ENCODE data around the gene AXIN1. TPM values are rescaled to one million over a fixed set of nuclear protein-coding genes. Genes with fewer than 3 reads are reported as not detected.
"Not testable (repeated sequence)": the region's sequence is repeated elsewhere in the genome, so short reads cannot be mapped to it uniquely, and the experiment has no call there.

Gene AXIN1, protein sequence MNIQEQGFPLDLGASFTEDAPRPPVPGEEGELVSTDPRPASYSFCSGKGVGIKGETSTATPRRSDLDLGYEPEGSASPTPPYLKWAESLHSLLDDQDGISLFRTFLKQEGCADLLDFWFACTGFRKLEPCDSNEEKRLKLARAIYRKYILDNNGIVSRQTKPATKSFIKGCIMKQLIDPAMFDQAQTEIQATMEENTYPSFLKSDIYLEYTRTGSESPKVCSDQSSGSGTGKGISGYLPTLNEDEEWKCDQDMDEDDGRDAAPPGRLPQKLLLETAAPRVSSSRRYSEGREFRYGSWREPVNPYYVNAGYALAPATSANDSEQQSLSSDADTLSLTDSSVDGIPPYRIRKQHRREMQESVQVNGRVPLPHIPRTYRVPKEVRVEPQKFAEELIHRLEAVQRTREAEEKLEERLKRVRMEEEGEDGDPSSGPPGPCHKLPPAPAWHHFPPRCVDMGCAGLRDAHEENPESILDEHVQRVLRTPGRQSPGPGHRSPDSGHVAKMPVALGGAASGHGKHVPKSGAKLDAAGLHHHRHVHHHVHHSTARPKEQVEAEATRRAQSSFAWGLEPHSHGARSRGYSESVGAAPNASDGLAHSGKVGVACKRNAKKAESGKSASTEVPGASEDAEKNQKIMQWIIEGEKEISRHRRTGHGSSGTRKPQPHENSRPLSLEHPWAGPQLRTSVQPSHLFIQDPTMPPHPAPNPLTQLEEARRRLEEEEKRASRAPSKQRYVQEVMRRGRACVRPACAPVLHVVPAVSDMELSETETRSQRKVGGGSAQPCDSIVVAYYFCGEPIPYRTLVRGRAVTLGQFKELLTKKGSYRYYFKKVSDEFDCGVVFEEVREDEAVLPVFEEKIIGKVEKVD
- 5.8 and 8.3 TPM in 2 replicates for total RNA-seq (2014; rRNA removed; shearing (Covaris generic))

DNA sequence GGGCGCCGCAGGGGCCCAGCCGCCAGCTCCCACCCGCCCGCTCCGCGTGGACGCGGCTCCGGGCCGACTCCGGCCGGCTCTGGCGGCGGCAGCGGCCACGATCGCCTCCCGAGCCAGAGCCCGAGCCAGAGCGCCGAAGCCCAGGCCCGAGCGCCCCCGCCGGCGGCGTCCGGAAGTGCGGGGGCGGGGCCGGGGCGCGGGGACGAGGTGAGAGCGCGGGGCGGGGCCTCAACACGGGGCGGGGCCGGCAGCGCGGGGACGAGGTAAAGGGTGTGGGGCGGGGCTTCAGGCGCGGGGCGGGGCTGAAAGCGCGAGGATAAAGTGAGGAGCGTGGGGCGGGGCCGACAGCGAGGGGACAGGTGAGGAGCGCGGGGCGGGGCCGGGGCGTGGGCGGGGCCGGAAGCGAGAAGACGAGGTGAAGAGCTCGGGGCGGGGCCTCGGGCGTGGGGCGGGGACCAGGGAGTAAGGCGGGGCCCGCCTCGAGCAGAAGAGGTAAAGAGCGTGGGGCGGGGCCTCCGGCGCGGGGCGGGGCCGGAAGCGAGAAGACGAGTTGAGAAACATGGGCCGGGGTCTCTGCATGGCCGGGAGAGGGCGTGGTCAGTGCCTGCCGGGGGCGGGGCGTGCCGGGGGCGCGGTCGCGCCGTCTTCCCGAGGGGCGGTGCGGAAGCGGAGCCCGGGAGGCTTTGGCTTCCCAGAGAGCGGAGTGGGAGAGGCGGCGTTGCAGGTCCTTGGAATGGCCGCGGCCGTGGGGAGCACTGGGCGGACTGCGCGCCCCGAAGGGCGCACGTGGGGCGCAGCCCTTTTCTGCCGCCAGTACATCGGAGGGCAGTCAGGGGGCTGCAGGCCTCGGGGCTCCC, at the start of gene AXIN1:
Gene AXIN1, minus strand, starts transcription at position 177 of the 857 bp plus-strand sequence. CDS start 5,698 bp downstream, outside the sequence.
- peak; percentile 90 for DNase-seq (ENCODE audit: low read depth)

DNA sequence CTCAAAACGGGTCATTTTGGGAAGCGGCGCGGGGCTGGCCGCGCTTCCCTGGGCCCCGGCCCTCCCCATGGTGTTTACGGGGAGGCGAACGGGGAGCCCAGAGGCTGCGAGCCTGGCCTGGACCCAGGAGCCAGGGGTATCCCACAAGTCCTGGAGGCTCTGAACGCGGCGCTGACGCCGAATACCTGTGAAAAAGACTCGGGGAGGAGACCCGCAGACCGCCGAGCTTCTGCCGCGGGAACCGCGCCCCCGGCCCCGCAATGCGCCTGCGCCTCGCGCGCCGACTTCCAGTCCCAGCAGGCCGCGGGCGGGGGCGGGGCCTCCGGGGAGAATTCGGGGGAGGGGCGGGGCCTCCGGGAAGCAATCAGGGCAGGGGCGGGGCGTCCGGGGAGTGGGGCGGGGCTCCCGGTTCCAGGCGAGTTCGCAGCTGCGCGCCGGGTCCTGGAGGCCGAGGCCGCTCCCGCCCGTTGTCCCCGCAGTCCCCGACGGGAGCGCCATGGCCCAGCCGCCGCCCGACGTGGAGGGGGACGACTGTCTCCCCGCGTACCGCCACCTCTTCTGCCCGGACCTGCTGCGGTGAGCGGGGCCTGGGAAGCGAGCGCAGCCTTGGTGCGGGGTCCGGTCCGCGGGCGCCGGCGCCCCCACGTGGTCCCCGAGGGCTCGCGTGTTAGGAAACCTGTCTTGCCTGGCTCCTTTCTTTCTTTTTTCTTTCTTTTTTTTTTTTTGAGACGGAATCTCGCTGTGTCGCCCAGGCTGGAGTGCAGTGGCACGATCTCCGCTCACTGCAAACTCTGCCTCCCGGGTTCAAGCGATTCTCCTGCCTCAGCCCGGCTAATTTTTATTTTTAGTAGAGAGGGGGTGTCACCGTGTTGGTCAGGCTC, 49.2 kb upstream of the AXIN1 start, which contains the start of gene DECR2:
Gene DECR2, plus strand, starts transcription at position 418 of the 881 bp plus-strand sequence. Its CDS starts 79 bp downstream, at position 497.
- peak; percentile 80 for DNase-seq (ENCODE audit: low read depth)

- no peak for DNase-seq (ENCODE audit: low read depth)
These were observed 47.6 kb upstream of the AXIN1 start for GRCh38 chr16:400061-400591.

- DNase-seq (ENCODE audit: low read depth), result no peak
These were observed 47.0 kb upstream of the AXIN1 start for GRCh38 chr16:399340-400019.

- DNase-seq (ENCODE audit: low read depth), result no peak
These were observed 46.2 kb upstream of the AXIN1 start for GRCh38 chr16:398561-399339.

GRCh38 chr16:397736-398332, 45.3 kb upstream of the AXIN1 start:
- peak; percentile 58 for DNase-seq (ENCODE audit: low read depth)

DNA sequence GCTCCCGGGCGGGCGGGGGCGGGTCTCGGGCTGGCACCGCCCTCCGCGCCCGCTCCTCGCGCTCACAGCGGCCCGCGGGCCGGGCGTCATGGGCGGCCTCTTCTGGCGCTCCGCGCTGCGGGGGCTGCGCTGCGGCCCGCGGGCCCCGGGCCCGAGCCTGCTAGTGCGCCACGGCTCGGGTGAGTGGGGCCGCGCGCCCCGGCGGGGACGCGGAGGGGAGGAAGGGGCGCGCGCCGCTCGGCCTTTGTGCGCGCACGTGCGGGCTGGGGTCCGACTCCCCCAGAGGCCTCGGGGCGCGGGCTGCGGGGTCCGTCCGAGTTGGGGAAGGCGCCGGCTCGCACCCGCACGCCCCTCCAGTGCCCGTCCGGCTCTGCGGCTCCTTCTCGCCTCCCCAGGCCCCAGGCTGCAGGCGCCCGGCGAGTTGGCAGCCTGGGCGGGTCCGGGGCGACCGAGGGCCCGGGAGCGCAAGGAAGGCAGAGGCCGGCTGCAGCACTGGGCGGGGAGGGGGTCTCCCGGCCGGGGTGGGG, 44.7 kb upstream of the AXIN1 start, which contains the start of gene NME4:
Gene NME4, plus strand, starts transcription at position 65 of the 527 bp plus-strand sequence. Its CDS starts 24 bp downstream, at position 89.
- peak; percentile 33 for DNase-seq (ENCODE audit: low read depth)

- peak; percentile 50 for DNase-seq (ENCODE audit: low read depth)
These were observed 44.1 kb upstream of the AXIN1 start for GRCh38 chr16:396605-397004.

GRCh38 chr16:396199-396598, 43.7 kb upstream of the AXIN1 start:
- DNase-seq (ENCODE audit: low read depth), result no peak

GRCh38 chr16:392450-393030, 40.0 kb upstream of the AXIN1 start:
- no peak for DNase-seq (ENCODE audit: low read depth)

DNA sequence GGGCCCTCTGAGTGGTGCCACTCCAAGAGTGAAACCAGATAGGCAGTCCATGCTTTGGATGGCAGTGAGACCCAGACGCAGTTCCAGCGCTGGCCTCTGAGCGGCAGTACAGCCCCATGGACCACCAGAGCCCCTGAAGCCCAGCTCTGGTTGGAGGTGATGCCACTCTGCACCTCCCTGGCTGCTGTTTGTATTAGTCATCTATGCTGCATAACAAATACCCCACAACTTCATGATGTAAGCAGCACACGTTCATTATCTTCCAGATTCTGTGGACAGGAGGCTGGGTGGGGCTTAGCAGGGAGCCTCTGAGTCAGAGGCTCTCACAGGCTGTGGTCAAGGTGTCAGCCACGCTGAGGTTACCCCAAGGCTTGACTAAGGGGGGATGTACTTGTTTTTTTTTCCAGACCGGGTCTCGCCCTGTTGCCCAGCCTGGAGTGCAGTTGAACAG, 39.4 kb upstream of the AXIN1 start:
- DNase-seq (ENCODE audit: low read depth), result peak; percentile 64

GRCh38 chr16:389352-389751, 36.8 kb upstream of the AXIN1 start:
- no peak for DNase-seq (ENCODE audit: low read depth)

- DNase-seq (ENCODE audit: low read depth), result not testable (repeated sequence)
These were observed 35.5 kb upstream of the AXIN1 start for GRCh38 chr16:387761-388666.

DNA sequence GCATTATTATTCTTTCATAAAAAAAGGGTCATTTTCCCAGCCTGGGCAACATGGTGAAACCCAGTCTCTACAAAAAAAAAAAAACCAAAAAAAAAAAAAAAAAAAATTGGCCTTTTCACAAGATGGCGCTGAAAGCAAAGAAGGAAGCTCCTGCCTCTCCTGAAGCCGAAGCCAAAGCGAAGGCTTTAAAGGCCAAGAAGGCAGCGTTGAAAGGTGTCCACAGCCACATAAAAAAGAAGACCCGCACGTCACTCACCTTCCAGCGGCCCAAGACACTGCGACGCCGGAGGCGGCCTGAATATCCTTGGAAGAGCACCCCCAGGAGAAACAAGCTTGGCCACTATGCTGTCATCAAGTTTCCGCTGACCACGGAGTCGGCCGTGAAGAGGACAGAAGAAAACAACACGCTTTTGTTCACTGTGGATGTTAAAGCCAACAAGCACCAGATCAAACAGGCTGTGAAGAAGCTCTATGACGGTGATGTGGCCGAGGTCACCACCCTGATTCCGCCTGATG, 34.2 kb upstream of the AXIN1 start:
- peak; percentile 59 for DNase-seq (ENCODE audit: low read depth)

DNA sequence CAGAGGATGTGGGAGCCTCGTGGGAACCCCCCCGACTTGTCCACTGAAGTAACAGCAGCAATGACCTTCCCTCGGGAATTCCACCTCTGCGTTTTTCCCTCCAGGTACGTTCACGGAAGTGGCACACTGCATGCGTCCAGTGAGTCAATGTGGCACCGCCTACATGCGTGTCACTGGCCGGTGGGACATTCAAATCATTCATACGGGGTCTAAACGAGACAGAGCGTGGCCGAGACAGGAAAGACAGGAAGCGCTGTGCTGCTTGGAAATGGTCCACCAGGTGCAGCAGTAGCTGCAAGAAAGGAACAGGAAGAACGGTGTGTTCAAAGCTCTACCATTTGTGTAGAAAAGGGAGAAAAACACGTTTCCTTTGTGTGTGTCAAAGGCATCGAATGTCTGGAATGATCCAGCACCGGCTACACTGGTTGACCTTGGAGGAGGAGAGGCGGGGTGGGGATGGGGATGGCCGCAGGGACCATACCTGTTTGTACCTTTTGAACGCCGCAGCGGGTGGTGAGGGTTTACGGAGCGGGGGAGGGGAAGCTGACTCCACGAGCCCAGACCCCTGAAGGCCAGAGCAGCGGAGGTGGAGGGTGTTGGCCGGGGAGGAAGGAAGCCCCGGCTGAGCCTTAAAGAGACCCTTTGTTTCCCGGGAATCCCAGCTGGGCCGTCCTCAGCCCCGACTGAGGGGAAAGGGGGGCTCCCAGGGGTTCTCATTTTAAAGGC, 31.0 kb upstream of the AXIN1 start:
- DNase-seq (ENCODE audit: low read depth), result no peak

All from RPMI7951 (cell line).